GM13976 (cell line): Measurements from ENCODE around the gene TKT.

Source experiments
- DNase-seq: peaks from one replicate; pipeline ENCODE4 v3.0.0; 2012; ENCODE audit warnings: low spot score
- CTCF ChIP-seq: IDR thresholded peaks from 2 replicates; pipeline ENCODE4 v1.5.1; 2012; ENCODE audit warnings: borderline replicate concordance, mild to moderate bottlenecking; ENCODE audit not compliant: insufficient read depth; ENCODE audit errors: extremely low read depth, missing control alignments, control extremely low read depth
- in situ Hi-C: fragments of 300-500 bp; cut with MboI; formaldehyde crosslinking; loops from one replicate; pipeline ENCODE4 v1.12.0; 2022; ENCODE audit warnings: low sequenced_read_pairs, mixed read lengths, inconsistent platforms; ENCODE audit not compliant: unreplicated experiment

TKT gene

GRCh38 chr3:53196575-53197407 lies 59.0 kb downstream of the TKT start:
- DNase-seq, result peak; percentile 67
- peak; percentile 22 for TF ChIP-seq CTCF
- in situ Hi-C loops, result no loop called here

GRCh38 chr3:53195602-53196574 lies 59.9 kb downstream of the TKT start:
- in situ Hi-C loops, result no loop called here
- DNase-seq, result peak; percentile 87
- peak; percentile 94 for TF ChIP-seq CTCF

- DNase-seq, result no peak
- TF ChIP-seq CTCF, result no peak
- in situ Hi-C loops, result no loop called here
Measured at GRCh38 chr3:53195066-53195450, 60.8 kb downstream of the TKT start.

GRCh38 chr3:53194210-53195065 lies 61.4 kb downstream of the TKT start:
- in situ Hi-C loops, result no loop called here
- TF ChIP-seq CTCF, result no peak
- DNase-seq, result no peak

- no peak for DNase-seq
- TF ChIP-seq CTCF, result no peak
- in situ Hi-C loops, result no loop called here
Measured at GRCh38 chr3:53193466-53194209, 62.2 kb downstream of the TKT start.
